Activated CD4-positive, alpha-beta T cell treated with anti-CD3 and anti-CD28 coated beads, Interleukin-2, amount 50 U/mL, for 16 hours (primary cell): ENCODE results near the gene PPP2R2B.
"Not testable (repeated sequence)": the region's sequence is repeated elsewhere in the genome, so short reads cannot be mapped to it uniquely, and the experiment has no call there.

Experiments
- DNase-seq: peaks from one replicate; pipeline ENCODE4 v3.0.0-alpha.2; 2020

Gene PPP2R2B

DNA sequence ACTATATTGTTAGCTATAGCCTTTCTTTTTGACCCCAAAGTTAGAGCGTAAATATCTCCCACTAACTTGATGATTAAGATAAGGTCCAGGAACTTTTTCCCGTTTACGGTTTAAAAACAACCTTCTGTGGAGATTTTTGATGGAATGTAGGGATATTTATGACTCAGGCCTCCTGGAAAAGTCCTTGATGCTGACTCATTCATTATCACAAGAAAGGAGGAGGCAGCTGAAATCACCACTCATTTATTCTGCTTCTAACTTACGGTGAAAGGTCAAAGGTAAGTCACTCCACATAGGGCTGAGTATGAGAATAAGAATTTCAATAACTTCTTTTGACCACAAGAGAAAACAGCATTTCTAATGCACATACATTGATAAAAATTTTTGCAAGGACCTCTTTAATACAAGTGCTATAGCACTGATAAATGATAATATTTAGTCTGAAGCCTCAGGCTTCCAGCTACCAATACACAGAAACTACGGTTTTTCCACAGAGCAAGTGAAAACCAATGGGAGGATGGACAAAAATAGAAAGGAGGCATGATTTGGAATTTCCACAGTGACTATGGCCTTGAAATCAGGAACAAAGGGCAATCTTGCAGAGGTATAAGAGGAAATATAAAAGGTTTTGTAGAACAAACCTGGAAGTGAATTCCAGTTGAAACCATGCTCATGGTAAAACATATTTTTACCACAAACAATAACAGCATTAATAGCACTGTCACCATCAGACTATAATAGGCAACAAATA, 146.5 kb downstream of the PPP2R2B start:
- DNase-seq: no peak

GRCh38 chr5:146728746-146729145, 149.8 kb downstream of the PPP2R2B start:
- not testable (repeated sequence) for DNase-seq

GRCh38 chr5:146726891-146727290, 151.7 kb downstream of the PPP2R2B start:
- DNase-seq: no peak

GRCh38 chr5:146726020-146726419, 152.5 kb downstream of the PPP2R2B start:
- no peak for DNase-seq

DNA sequence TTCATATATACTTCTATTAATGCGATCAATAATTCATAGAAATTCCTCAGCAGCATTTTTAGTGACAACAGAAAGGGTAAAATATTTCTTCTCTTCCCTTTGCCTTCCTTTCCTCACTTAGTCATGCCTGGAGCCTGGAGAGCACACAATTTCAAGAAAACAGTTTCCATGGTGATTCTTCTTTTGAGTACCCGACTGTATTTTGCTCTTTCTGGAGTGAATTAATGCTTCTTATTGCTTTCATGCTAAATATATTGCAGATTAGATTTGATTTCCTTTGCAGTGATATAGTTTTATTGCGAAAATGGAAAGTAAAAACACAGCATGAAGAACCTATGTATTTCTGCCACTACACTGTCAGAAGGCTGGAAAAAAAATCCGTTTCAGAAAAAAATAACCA, 153.5 kb downstream of the PPP2R2B start:
- DNase-seq: no peak

DNA sequence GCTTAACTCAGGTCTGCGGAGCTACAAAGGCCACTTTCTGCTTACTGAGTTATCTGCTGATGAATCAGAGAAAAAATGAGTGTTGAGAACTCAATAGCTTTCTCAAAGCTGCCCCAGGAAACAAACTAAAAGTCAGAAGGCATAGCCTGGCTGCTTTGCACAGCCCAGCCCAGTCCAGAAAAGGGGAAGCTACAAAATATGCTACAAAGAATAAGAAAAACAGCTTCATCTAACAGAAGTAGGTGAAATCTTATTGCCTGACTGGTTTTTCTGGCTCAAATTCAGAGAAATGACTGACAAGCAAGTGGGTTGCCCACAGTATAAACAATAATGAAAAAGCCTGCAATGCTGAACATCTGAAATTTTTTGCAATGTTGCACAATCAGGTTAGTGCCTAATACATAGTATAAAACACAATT, 156.2 kb downstream of the PPP2R2B start:
- DNase-seq: no peak

DNA sequence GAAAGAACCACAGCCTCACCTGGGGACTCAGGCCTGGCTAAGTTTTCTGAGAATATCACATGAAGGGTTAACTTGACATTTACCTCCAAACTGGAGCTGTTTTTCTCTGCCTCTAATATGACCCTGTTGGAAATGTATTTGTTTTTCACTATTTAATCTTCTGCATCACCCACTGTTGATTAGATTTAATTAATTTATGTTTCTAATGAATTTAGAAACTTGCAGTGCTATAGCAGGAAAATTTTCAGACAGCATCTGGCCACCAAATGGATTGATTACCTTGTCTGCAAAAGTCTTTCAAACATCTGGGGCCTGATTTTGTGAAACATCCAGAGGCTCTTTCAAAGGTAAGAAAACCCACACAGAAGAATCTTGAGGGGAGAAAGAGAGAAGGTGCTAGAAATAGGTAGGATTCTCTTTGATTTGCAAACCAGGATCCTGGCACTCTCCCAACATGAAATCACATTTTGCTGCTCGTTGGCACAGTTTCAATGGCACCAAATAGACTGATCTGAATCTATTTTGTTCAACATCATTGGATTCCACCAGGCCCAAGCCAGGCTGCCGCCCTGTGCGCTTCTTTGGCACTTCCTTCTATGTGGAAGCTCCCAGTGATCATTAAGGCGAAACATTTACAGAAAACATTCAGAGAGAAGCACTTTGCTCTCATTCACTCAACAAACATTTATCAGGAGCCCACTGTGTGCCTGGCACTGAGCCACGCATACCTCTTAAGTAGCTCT, 157.3 kb downstream of the PPP2R2B start:
- no peak for DNase-seq

DNA sequence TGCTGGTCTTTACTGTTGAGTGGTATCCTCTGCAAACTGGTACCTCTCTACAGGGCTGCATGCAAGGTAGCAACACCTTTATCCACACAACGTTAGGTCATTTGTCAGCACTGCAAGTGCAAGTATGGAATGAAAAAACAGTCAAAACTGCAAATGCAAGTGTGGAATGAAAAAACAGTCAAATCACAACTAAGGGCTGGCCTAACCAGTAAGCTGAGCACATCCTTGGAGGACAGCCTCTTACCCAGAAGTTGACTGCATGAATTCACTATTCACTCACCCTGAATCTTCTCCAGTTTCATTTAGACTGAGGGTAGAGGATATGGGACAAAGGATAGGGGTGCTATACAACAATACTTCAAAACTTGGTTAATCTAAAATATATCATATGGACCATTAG, 158.4 kb downstream of the PPP2R2B start:
- DNase-seq: peak; percentile 51

DNA sequence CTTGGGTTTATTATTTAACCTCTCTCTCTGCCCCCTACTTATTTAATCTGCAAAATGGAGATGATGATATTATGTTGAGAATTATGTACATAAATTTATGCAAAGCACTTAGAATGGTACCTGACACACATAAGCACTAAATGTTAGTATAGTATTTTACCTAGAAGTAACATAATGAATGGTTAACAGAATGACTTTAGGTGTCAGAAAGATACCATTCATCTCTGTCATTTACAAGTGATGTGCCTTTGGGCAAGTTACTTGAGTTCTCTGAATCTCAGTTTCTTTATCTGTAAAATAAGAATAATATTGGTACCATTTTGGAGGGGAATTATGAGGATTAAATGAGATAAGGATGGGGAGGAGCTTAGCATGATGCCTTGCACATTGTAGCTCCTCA, 159.4 kb downstream of the PPP2R2B start:
- no peak for DNase-seq

DNA sequence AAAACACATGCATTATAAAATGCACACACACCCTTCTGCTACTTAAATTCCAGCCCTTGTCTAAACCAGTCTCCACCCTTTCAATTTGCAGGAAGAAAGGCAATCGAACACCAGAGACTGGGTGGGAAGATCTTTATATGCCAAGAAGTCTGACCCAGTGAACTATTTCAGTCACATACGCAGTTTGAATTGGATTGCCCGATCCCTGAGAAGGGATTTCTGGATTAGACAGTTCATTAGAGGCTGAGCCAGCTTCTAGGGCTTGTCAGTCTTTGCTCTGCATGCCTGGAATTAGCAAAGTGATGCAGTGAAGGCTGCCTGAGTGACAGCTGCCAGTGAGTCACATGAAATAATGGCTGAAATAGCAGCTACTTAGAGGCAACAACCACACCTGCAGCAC, 159.9 kb downstream of the PPP2R2B start:
- DNase-seq: no peak

- DNase-seq: no peak
Observed at GRCh38 chr5:146717951-146718350, 160.6 kb downstream of the PPP2R2B start.

DNA sequence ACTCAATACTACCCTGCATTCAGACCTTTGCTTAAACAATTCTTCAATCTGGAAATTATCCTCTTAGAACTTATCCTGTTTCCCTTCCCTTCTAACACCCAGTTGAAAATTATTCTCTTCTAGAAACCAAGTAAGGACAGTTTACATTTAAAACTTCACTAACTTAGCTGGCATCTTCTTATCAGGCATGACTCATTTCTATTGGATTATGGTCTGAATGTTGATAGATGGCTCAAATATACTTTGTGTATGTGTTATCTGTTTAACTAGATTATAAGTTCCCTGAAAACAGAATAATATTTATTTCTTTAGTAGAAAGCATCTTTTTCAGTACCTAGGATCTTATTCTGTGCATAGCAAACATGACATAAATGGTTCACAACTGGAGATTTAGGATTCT, 161.9 kb downstream of the PPP2R2B start:
- no peak for DNase-seq

DNA sequence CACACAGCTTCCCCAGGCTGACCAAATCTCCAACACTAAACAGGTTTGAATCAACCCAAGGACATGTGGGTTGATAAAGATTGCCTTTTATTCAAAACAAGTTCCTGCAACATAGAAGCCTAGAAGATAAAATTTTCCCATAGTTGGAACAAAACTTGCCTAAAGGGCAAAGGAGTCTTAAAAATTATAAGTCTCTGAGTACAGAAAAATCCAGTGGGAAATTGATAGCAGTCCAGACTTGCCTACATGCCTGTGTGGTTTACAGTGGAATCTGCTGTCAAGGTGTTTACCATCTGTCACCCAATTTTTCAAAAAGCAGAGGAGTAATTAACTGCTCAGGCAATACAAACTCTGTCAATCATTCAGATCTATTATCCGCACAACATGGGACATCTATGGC, 168.2 kb downstream of the PPP2R2B start:
- DNase-seq: no peak

GRCh38 chr5:146707316-146707715, 171.2 kb downstream of the PPP2R2B start:
- no peak for DNase-seq

- no peak for DNase-seq
Observed at GRCh38 chr5:146706321-146706972, 172.1 kb downstream of the PPP2R2B start.

- no peak for DNase-seq
Observed at GRCh38 chr5:146704949-146705665, 173.4 kb downstream of the PPP2R2B start.

GRCh38 chr5:146703899-146704298, 174.7 kb downstream of the PPP2R2B start:
- DNase-seq: no peak

GRCh38 chr5:146703499-146703898, 175.1 kb downstream of the PPP2R2B start:
- no peak for DNase-seq

DNA sequence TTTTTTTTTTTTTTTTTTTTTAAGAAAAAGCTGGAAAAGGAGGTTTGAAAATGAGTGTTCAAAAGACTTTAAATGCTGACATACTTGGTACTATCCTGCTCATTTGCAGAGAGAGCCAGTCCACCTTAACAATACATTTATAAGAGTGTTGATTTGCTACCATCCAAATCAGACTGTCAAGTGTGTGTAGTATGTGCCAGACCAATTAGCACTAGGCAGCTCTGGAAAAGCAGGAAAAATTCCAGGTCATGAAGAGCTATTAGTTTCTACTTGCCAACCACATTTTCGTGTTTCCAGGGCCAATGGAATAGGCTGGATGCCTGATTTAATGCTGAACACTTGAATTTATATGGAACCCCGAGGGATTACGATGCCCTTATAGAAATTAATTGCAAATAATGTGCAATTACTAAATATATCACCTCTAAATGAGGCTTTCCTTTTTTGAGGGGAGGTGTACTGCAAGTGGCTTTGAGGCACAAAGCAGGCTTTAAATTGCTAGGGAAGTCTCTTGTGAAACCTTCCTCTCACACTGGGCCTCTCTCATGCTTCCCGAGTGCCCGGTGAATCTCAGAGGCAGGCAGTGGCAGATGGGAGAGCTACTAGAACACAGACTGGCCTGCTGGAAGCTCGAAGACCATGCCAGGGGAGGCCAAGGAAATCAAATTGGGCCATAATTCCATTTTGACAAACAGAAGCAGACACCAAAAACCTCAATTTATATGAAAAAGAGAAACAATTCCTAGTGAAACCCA, 178.7 kb downstream of the PPP2R2B start:
- no peak for DNase-seq

DNA sequence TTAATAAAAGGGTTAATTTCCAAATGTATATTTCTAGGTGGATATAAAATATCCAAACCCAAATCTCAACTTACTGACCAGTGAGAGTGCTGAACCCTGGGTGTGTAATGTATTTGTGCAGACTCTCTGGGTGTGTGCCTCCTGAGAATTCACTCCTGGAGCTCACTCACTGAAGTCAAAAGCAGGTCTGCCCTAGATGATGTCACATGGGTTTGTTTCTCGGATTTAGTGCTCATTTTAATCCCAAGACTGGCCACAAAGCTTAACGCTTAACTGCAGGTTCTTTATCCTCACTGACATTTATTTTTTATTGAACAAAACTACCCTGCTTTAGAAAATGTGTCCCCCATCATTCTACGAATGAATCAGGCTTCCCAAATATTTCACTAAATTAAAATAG, 179.4 kb downstream of the PPP2R2B start:
- DNase-seq: no peak

GRCh38 chr5:146698651-146699050, 179.9 kb downstream of the PPP2R2B start:
- DNase-seq: no peak

DNA sequence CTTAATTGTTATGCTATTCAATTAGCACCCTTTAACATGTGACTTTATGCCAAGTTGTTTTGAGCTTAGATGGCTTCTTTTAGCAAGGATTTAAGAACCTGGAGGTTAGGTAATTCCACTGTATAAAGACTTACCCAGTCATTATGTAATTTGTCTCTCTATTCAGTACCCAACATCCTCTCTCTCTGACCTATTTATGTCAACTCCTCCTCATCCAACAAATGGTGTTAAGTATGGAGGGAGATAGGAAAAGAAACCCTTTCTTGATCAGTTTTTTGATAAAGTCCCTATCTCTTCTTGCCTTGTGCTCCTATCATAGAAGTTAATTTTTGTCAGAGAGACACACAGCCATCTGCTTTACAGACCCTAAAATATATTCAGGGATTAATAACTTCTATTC, 181.3 kb downstream of the PPP2R2B start:
- no peak for DNase-seq

DNA sequence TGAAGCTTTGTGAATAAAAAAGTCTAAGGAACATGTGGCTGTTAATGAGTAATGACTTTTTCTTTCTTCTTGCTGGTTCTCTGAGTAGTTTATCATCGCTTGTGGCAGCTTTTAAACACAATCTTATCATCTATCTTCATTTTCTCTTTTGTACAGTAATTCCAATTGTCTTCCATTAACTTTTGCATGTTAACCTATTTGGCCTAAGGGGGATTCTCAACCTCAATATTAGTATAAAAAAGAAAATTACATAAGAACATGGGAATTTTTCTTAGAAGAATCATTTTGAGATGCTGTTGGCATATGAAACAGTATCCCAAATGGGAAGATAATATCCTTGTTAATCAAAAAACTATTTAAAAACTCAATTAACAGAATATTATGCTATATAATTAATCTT, 182.9 kb downstream of the PPP2R2B start:
- DNase-seq: no peak
